Choroid plexus epithelial cell (primary cell): ENCODE data around the gene DPEP1.
A peak's percentile ranks its signal among the peaks of the same experiment; 100 is the strongest.
"Not testable (repeated sequence)": the region's sequence is repeated elsewhere in the genome, so short reads cannot be mapped to it uniquely, and the experiment has no call there.

ENCODE experiments used
- DNase-seq: peaks from one replicate; pipeline ENCODE4 v3.0.0-alpha.2; 2010; ENCODE audit warnings: low read depth
- H3K4me3 ChIP-seq: 2 replicates; pipeline ENCODE4 v1.5.1; 2011; ENCODE audit warnings: low read depth, mild to moderate bottlenecking, control low read depth, low read length, moderate library complexity
- TF ChIP-seq, protein P1 (sequence below): conservative IDR thresholded peaks from 2 replicates; pipeline ENCODE4 v1.5.1; 2011; ENCODE audit warnings: low read depth, mild to moderate bottlenecking, control low read depth, inconsistent platforms, low read length, moderate library complexity

DPEP1 gene

DNA sequence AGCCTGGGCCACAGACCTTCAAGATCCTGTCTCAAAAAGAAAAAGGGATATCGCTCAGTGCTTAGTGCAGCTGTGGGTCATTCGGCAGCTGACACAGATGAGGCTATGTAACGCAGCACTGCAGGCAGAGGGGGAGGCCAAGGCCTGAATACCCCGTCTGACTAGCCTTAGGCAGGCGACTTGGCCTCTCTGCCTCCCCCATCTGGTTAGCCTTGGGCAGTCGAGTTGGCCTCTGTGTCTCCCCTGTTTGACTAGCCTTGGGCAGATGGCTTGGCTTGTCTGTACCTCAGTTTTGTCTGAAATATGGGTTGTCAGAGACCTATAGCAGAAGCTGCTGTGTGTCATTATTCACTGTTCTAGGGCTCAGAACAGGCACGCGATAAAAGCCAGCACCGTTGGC, 54.2 kb downstream of the DPEP1 start:
- no peak for DNase-seq
- no peak overlapping the region for H3K4me3 ChIP-seq
- TF ChIP-seq, protein P1, sequence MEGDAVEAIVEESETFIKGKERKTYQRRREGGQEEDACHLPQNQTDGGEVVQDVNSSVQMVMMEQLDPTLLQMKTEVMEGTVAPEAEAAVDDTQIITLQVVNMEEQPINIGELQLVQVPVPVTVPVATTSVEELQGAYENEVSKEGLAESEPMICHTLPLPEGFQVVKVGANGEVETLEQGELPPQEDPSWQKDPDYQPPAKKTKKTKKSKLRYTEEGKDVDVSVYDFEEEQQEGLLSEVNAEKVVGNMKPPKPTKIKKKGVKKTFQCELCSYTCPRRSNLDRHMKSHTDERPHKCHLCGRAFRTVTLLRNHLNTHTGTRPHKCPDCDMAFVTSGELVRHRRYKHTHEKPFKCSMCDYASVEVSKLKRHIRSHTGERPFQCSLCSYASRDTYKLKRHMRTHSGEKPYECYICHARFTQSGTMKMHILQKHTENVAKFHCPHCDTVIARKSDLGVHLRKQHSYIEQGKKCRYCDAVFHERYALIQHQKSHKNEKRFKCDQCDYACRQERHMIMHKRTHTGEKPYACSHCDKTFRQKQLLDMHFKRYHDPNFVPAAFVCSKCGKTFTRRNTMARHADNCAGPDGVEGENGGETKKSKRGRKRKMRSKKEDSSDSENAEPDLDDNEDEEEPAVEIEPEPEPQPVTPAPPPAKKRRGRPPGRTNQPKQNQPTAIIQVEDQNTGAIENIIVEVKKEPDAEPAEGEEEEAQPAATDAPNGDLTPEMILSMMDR = no peak

DNA sequence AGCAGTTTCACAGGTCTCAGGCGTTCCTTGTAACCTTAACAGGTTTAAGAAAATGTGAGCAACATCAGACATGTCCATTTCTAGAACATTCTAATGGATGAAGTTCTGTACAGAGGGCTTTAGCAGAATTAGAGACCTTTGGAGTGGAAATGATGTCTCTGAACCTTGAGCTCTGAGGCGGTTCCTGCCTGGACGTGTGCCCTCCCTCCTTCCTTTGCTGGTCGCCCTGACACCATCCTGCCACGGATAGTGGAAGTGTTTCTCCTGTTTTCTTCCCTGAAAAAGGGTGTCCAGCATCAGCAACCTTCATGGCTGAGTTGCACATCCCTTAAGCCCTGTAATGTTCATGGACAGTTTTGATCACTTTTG, 55.3 kb downstream of the DPEP1 start:
- TF ChIP-seq, protein P1 = no peak
- no peak for DNase-seq
- H3K4me3 ChIP-seq = no peak overlapping the region

DNA sequence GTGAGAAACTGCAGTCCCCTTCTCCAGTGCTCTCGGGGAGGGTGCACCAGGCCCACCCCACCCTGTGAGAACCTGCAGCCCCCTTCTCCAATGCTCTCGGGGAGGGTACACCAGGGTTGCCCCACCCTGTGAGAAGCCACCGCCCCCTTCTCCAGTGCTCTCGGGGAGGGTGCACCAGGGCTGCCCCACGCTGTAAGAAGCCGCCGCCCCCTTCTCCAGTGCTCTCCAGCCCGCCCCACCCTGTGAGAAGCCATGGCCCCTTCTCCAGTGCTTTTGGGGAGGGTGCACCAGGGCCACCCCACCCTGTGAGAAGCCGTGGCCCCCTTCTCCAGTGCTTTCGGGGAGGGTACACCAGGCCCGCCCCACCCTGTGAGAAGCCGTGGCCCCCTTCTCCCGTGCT, 56.3 kb downstream of the DPEP1 start:
- H3K4me3 ChIP-seq = no peak overlapping the region
- no peak for DNase-seq
- TF ChIP-seq, protein P1 = no peak

DNA sequence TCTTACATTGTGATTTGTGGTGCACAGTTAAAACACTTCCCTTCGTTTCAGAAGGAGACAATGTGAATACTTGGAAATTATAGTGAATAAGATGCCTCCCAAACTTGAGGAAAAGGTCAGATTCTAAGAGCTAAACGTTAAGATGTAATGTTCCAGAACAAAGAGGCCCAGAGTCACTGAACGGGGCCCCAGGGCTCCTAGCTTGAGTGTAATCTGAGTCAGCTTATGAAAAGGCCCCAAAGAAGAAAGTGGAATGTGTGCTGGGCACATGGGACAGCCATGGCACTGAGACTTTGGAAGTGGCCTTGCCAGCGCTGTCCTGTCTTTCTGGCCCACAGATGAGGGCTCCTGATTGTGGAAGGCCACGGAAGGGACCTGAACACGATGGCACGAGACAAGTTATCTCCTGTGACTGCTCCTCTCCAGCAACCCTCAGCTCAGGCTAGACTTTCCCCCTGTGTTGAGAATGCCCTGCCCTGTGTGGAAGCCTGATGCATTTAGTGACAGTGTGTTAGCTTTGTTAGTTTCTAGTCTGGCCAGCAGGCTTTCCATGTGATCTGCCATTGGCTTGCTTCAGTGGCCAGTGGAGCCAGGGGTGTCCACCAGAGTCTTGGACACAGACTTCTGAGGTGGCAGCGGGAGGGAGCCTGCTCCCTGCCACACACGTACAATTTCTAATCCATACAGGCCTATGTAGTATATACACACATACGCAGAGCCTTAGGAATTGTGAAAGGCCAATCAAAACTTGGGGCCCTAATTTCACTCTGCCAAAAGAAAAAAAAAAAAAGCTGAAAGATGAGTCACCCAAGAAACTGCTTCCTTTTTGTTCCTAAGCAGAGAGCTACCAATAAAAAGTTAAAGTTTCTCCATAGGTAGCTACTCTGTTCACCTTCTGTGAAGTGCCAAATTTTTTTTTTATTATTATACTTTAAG, 57.3 kb downstream of the DPEP1 start:
- DNase-seq = peak; percentile 62
- H3K4me3 ChIP-seq = no peak overlapping the region
- TF ChIP-seq, protein P1 = peak; percentile 6

DNA sequence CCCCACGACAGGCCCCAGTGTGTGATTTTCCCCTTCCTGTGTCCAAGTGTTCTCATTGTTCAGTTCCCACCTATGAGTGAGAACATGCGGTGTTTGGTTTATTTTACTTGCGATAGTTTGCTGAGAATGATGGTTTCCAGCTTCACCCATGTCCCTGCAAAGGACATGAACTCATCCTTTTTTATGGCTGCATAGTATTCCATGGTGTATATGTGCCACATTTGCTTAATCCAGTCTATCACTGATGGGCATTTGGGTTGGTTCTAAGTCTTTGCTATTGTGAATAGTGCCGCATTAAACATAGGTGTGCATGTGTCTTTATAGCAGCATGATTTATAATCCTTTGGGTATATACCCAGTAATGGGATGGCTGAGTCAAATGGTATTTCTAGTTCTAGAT, 58.1 kb downstream of the DPEP1 start:
- not testable (repeated sequence) for H3K4me3 ChIP-seq, DNase-seq

DNA sequence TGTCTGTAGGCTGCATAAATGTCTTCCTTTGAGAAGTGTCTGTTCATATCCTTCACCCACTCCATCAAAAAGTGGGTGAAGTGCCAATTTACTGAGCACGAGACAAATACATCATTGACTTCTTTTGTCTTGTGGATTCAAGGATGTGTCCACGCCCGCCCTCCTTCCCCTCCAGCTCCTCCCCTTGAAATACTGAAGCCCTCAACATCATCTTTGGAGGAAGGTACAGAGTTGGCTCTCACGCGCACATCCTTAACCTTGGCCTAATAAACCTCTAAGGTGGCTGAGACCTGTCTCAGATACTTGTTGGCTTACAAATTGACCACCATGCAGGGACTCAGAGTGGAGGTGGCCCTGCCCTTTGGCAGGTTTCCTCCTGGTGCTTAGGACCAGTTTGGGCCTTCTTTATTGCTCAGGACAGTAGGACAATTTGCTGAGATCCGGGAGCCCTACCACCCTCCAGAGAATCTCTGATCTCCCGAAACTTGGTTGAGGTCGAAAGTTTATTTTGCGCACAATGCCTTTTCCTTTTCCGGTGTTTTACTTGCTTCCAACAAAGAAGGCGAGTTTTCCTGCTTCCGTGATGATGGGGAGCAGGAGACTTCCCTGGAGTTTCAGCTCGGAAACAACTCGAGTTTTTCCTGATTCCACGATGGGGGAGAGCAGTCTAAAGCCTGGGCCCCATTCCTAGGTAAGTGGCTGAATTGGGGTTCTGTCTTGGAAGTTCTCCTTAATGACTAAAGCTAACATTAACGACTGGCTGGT, 58.9 kb downstream of the DPEP1 start:
- DNase-seq = no peak
- no peak overlapping the region for H3K4me3 ChIP-seq
- TF ChIP-seq, protein P1 = no peak

DNA sequence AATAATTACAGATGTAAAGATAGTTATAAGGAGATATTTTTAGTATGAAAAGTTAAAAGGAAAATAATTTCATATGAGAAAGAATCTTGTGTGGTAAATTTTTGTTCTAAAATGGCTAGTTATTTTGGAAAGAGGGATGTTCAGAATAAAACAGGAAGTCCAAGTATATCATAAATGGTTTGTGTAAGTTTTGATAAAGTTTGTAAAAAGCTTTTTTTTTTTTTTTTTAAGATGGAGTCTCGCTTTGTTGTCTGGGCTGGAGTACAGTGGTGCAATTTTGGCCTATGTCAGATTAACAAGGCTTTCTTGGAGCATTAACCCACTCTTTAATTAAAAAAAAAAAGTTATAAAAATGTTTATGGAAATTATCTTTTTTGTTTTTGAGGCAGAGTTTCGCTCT, 64.8 kb downstream of the DPEP1 start:
- DNase-seq = no peak
- TF ChIP-seq, protein P1 = no peak
- no peak overlapping the region for H3K4me3 ChIP-seq
